Loucy (cell line): ENCODE measurements around the gene HPS1.

Experiments
- H2AFZ ChIP-seq: fragments of 200-600 bp; sonication (generic); 2 replicates; pipeline ENCODE4 v1.6.0; 2016; ENCODE audit warnings: antibody characterized with exemption, mild to moderate bottlenecking, low read length, moderate library complexity
- H3F3A ChIP-seq: fragments of 200-600 bp; 2 replicates; pipeline ENCODE4 v1.6.0; 2016; ENCODE audit warnings: antibody characterized with exemption, low read depth, mild to moderate bottlenecking
- H3K27me3 ChIP-seq: fragments of 200-600 bp; sonication (generic); 2 replicates; pipeline ENCODE4 v1.6.1; 2014; ENCODE audit warnings: low read length, mild to moderate bottlenecking; ENCODE audit not compliant: insufficient read depth, poor library complexity, severe bottlenecking
- H3K36me3 ChIP-seq: fragments of 200-600 bp; sonication (generic); 2 replicates; pipeline ENCODE4 v1.6.1; 2016; ENCODE audit warnings: low read length; ENCODE audit not compliant: insufficient read depth
- H3K4me1 ChIP-seq: fragments of 200-600 bp; sonication (generic); 2 replicates; pipeline ENCODE4 v1.5.1; 2014; ENCODE audit warnings: low read length, mild to moderate bottlenecking; ENCODE audit not compliant: insufficient read depth, poor library complexity, severe bottlenecking
- H3K4me2 ChIP-seq: fragments of 200-600 bp; sonication (generic); 2 replicates; pipeline ENCODE4 v1.6.0; 2014; ENCODE audit warnings: antibody characterized with exemption, low read length, low read depth, mild to moderate bottlenecking; ENCODE audit not compliant: poor library complexity, severe bottlenecking
- H3K4me3 ChIP-seq: fragments of 200-600 bp; sonication (generic); 2 replicates; pipeline ENCODE4 v1.5.1; 2014; ENCODE audit warnings: low read length, mild to moderate bottlenecking, mixed read lengths; ENCODE audit not compliant: poor library complexity, severe bottlenecking
- H3K79me2 ChIP-seq: fragments of 200-600 bp; sonication (generic); 2 replicates; pipeline ENCODE4 v1.6.1; 2014; ENCODE audit warnings: low read length; ENCODE audit not compliant: insufficient read depth
- H3K9ac ChIP-seq: fragments of 200-600 bp; sonication (generic); 2 replicates; pipeline ENCODE4 v1.6.0; 2014; ENCODE audit warnings: mild to moderate bottlenecking, low read depth, low read length, moderate library complexity; ENCODE audit not compliant: poor library complexity, severe bottlenecking
- H3K9me2 ChIP-seq: fragments of 200-600 bp; sonication (generic); replicated peaks from 2 replicates; pipeline ENCODE4 v1.6.1; 2016; ENCODE audit warnings: low read depth, low read length, mixed read lengths
- H3K9me3 ChIP-seq: fragments of 200-600 bp; sonication (generic); 2 replicates; pipeline ENCODE4 v1.6.1; 2014; ENCODE audit warnings: mild to moderate bottlenecking, antibody characterized with exemption, low read length, low read depth; ENCODE audit not compliant: insufficient read depth
- H4K20me1 ChIP-seq: fragments of 200-600 bp; sonication (generic); 2 replicates; pipeline ENCODE4 v1.6.0; 2014; ENCODE audit warnings: antibody characterized with exemption, low read length, mild to moderate bottlenecking; ENCODE audit not compliant: insufficient read depth, poor library complexity, severe bottlenecking
- CTCF ChIP-seq: fragments of 200-600 bp; sonication (generic); conservative IDR thresholded peaks from 2 replicates; pipeline ENCODE4 v1.5.1; 2014; ENCODE audit warnings: mild to moderate bottlenecking, antibody characterized with exemption, low read length
- EZH2phosphoT487 ChIP-seq: fragments of 200-600 bp; IDR thresholded peaks from 2 replicates; pipeline ENCODE4 v1.6.1; 2018; ENCODE audit warnings: antibody characterized with exemption, mild to moderate bottlenecking, moderate library complexity, borderline replicate concordance

The HPS1 gene

GRCh38 chr10:98397089-98397600 lies 49.6 kb downstream of the HPS1 start:
- Histone ChIP-seq H3K9me3 (no peaks in the 10 kb centered on the region), H3K27me3 (no peaks in the 10 kb centered on the region), H3K9me2 (no peaks in the 10 kb centered on the region), H3K4me2 (no peak overlapping the region), H3K4me1 (no peaks in the 10 kb centered on the region), H3K9ac (no peak overlapping the region), H3F3A (no peaks in the 10 kb centered on the region), H2AFZ (no peak overlapping the region), H4K20me1 (no peaks in the 10 kb centered on the region), H3K4me3 (no peak overlapping the region), H3K79me2 (no peaks in the 10 kb centered on the region), H3K36me3 (no peaks in the 10 kb centered on the region)
- TF ChIP-seq CTCF: no peak
- no peak for TF ChIP-seq EZH2phosphoT487

GRCh38 chr10:98396096-98397063 lies 50.4 kb downstream of the HPS1 start:
- Histone ChIP-seq H3K79me2 (no peaks in the 10 kb centered on the region), H4K20me1 (no peaks in the 10 kb centered on the region), H3K9ac (no peak overlapping the region), H3K9me3 (no peaks in the 10 kb centered on the region), H2AFZ (no peak overlapping the region), H3F3A (no peaks in the 10 kb centered on the region), H3K36me3 (no peaks in the 10 kb centered on the region), H3K4me3 (no peak overlapping the region), H3K27me3 (no peaks in the 10 kb centered on the region), H3K4me1 (no peaks in the 10 kb centered on the region), H3K4me2 (no peak overlapping the region), H3K9me2 (no peaks in the 10 kb centered on the region)
- no peak for TF ChIP-seq EZH2phosphoT487
- no peak for TF ChIP-seq CTCF

GRCh38 chr10:98394851-98395440 lies 51.8 kb downstream of the HPS1 start:
- Histone ChIP-seq H3K4me2 (no peak overlapping the region), H3K4me3 (no peak overlapping the region), H3K36me3 (no peaks in the 10 kb centered on the region), H3K79me2 (no peaks in the 10 kb centered on the region), H3K27me3 (no peaks in the 10 kb centered on the region), H3F3A (no peaks in the 10 kb centered on the region), H3K9ac (no peak overlapping the region), H3K4me1 (no peaks in the 10 kb centered on the region), H3K9me3 (no peaks in the 10 kb centered on the region), H3K9me2 (no peaks in the 10 kb centered on the region), H2AFZ (no peak overlapping the region), H4K20me1 (no peaks in the 10 kb centered on the region)
- TF ChIP-seq CTCF (no peak), EZH2phosphoT487 (no peak)
